Measurements from ENCODE around the gene PHF5A. TPM values are rescaled to one million over a fixed set of nuclear protein-coding genes. Genes with fewer than 3 reads are reported as not detected.
A peak's percentile ranks its signal among the peaks of the same experiment; 100 is the strongest.

Gene PHF5A
- total and polyA plus RNA-seq, 10 of the 15 experiments (the other 5 are each of a cell fraction or from before 2014, with no cell fraction given), result 40.5 to 115 (median 79.2) TPM

DNA sequence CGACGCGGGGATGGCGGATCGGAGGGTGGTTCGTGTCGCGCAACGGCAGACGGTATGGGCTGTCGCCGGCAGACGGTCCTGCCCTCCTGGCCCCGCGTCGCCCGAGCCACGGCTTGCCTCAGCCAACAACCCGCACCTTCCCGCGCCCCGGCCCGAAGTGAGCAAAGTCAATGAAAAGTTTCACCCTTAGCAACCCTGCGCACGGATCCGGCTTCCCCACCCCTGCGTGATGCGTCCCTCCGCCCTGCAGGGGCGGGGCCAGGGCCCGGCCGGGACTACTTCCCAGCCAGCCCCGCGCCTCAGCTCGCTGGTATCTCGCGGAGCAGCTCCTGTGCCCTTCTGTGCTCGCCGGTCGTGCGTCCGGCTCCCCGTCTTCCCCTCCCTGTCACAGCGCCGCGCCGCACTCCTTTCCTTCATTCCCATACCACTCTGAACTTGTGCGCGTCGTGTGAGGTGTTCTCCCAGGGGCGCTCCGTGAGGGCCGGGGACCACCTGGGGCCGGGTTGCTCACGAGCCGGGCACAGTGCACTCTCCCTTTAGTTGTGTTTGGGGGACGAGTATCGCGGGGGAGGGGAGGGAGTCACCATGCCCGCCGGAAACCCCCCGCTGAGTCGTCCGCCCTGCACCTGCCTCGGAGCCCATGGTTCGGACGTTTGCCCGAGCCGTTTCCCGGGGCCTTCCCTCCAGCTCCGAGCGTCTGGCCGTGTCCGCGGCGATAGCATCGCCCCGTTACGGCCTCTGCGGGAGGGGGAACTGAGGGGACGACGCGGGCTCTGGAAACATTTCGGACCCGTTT lies 21.7 kb downstream of the PHF5A start, which contains the start of gene TOB2 (continued):
- TF ChIP-seq ZNF592 (IDR thresholded peaks at IDR 0.05) (0 out of 2 replicates have a peak, but pooled peaks have one; percentile 31), RCOR1 (conservative IDR thresholded peaks at IDR 0.05; ENCODE audit: low read depth, low read length) (peak; percentile 85), PAX5 (IDR thresholded peaks at IDR 0.05; ENCODE audit: borderline replicate concordance, low read depth, low read length) (peak; percentile 77; the same call in 1 of the 2 replicates), STAT1 (conservative IDR thresholded peaks at IDR 0.05) (peak; percentile 48), NFYB (IDR thresholded peaks at IDR 0.05; ENCODE audit: insufficient read depth, low read depth, low read length) (no peak), HCFC1 (IDR thresholded peaks at IDR 0.05; ENCODE audit: low read length) (peak; percentile 64; the same call in 1 of the 2 replicates), RFX5 (IDR thresholded peaks at IDR 0.05; ENCODE audit: low read depth, low read length) (peak; percentile 71; the same call in 1 of the 2 replicates), DPF2 (IDR thresholded peaks at IDR 0.05) (peak; percentile 80), POLR2A (IDR thresholded peaks at IDR 0.05; ENCODE audit: low read depth, low read length) (peak; percentile 98), SMC3 (IDR thresholded peaks at IDR 0.05; ENCODE audit: borderline replicate concordance, low read length) (peak; percentile 3), MLLT1 (IDR thresholded peaks at IDR 0.05) (peak; percentile 95), IRF5 (IDR thresholded peaks at IDR 0.05; ENCODE audit: borderline replicate concordance) (no peak), EP300 (IDR thresholded peaks at IDR 0.05; ENCODE audit: borderline replicate concordance in 1 of 2, control insufficient read depth in 1 of 2, low read depth in 2 of 2, low read length in 2 of 2) (peak in 1 of 2 experiments; percentile 43), RELA (IDR thresholded peaks at IDR 0.05; ENCODE audit: borderline replicate concordance, partially characterized antibody) (peak; percentile 58), IKZF1 (conservative IDR thresholded peaks at IDR 0.05) (peak; percentile 81), SMAD1 (IDR thresholded peaks at IDR 0.05; ENCODE audit: low read depth, partially characterized antibody) (peak; percentile 94), RUNX3 (IDR thresholded peaks at IDR 0.05; ENCODE audit: low read length) (no peak), ZNF217 (IDR thresholded peaks at IDR 0.05) (peak; percentile 42; the same call in 1 of the 2 replicates), HDGF (IDR thresholded peaks at IDR 0.05) (peak; percentile 91), KLF5 (IDR thresholded peaks at IDR 0.05; ENCODE audit: partially characterized antibody) (peak; percentile 43), MAX (IDR thresholded peaks at IDR 0.05; ENCODE audit: low read depth, low read length) (peak; percentile 77; the same call in 1 of the 2 replicates)
- TF ChIP-seq, protein P1, sequence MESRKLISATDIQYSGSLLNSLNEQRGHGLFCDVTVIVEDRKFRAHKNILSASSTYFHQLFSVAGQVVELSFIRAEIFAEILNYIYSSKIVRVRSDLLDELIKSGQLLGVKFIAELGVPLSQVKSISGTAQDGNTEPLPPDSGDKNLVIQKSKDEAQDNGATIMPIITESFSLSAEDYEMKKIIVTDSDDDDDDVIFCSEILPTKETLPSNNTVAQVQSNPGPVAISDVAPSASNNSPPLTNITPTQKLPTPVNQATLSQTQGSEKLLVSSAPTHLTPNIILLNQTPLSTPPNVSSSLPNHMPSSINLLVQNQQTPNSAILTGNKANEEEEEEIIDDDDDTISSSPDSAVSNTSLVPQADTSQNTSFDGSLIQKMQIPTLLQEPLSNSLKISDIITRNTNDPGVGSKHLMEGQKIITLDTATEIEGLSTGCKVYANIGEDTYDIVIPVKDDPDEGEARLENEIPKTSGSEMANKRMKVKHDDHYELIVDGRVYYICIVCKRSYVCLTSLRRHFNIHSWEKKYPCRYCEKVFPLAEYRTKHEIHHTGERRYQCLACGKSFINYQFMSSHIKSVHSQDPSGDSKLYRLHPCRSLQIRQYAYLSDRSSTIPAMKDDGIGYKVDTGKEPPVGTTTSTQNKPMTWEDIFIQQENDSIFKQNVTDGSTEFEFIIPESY (IDR thresholded peaks at IDR 0.05), result no peak
